Loucy (cell line): Measurements from ENCODE around the gene PPL.

Experiments
- CTCF ChIP-seq: fragments of 200-600 bp; sonication (generic); conservative IDR thresholded peaks from 2 replicates; pipeline ENCODE4 v1.5.1; 2014; ENCODE audit warnings: mild to moderate bottlenecking, antibody characterized with exemption, low read length
- EZH2phosphoT487 ChIP-seq: fragments of 200-600 bp; IDR thresholded peaks from 2 replicates; pipeline ENCODE4 v1.6.1; 2018; ENCODE audit warnings: antibody characterized with exemption, mild to moderate bottlenecking, moderate library complexity, borderline replicate concordance

- no peak for TF ChIP-seq CTCF
- no peak for TF ChIP-seq EZH2phosphoT487
Observed at GRCh38 chr16:4945560-4946502, 8.9 kb upstream of the PPL start.
